Breast epithelium (tissue), 4 donors: ENCODE results near the gene CDH2. TPM values are rescaled to one million over a fixed set of nuclear protein-coding genes. Genes with fewer than 3 reads are reported as not detected.

ENCODE experiments used
- DNase-seq, 2 donors: peaks; one replicate each; pipeline ENCODE4 v3.0.0-alpha.2; 2019; ENCODE audit warnings: low spot score in 2 of 2
- H3K27ac ChIP-seq, 2 donors: fragments of 200-600 bp; sonication (generic) in 1 of 2; one replicate each; pipeline ENCODE4 v1.5.1; 2016 to 2019; ENCODE audit warnings: mild to moderate bottlenecking in 1 of 2
- H3K27me3 ChIP-seq, 2 donors: fragments of 200-600 bp; sonication (generic) in 1 of 2; one replicate each; pipeline versions ENCODE4 v1.5.1 to v1.6.0; 2017 to 2019; ENCODE audit warnings: control low read depth in 1 of 2, mild to moderate bottlenecking in 1 of 2
- H3K36me3 ChIP-seq: fragments of 200-600 bp; one replicate; pipeline ENCODE4 v1.5.1; 2019
- H3K4me1 ChIP-seq, 2 donors: fragments of 200-600 bp; sonication (generic); one replicate each; pipeline ENCODE4 v1.5.1; 2016 to 2019; ENCODE audit warnings: control low read depth in 1 of 2
- H3K4me3 ChIP-seq, 3 donors: fragments of 200-600 bp; sonication (generic); 1 replicate in 2 of 3; 2 replicates in 1 of 3; pipeline ENCODE4 v1.5.1; 2016 to 2019; ENCODE audit warnings: mild to moderate bottlenecking in 3 of 3, moderate library complexity in 2 of 3
- H3K9me3 ChIP-seq, 2 donors: fragments of 200-600 bp; sonication (generic) in 1 of 2; one replicate each; pipeline ENCODE4 v1.5.1; 2016 to 2019; ENCODE audit warnings: control low read depth in 1 of 2
- POLR2A ChIP-seq: fragments of 450-650 bp; IDR thresholded peaks from one replicate; pipeline ENCODE4 v1.6.1; 2016; ENCODE audit warnings: antibody characterized with exemption, mild to moderate bottlenecking, moderate library complexity
- POLR2AphosphoS5 ChIP-seq, 3 donors: sonication (generic); formaldehyde crosslinking; IDR thresholded peaks; one replicate each; pipeline ENCODE4 v1.6.1; 2017; ENCODE audit warnings: antibody characterized with exemption in 3 of 3
- intact Hi-C: fragments of 100-400 bp; cut with DNase I; formaldehyde crosslinking; loops from one replicate; pipeline ENCODE4 v1.15.1; 2023; ENCODE audit warnings: low total_unique reads
- total RNA-seq, 3 donors: library from RNA; depleted of rRNA; stranded (reverse); fragments of >200 nt; gene quantifications; one replicate each; pipeline ENCODE4 v1.1.0, GENCODE V29; 2016
- TF ChIP-seq, protein P1 (sequence below), 3 donors: fragments of 450-650 bp; IDR thresholded peaks; one replicate each; pipeline ENCODE4 v1.5.1; 2016 to 2017; ENCODE audit warnings: antibody characterized with exemption in 3 of 3, mild to moderate bottlenecking in 3 of 3, moderate library complexity in 3 of 3

The CDH2 gene
- total RNA-seq, 3 donors from 2014 or later: 0.16 to 1.8 (median 0.33) TPM

GRCh38 chr18:28080876-28081300, 96.0 kb downstream of the CDH2 start:
- no peaks in the 10 kb centered on the region for H3K27me3 ChIP-seq
- H3K27ac ChIP-seq: no peak overlapping the region
- H3K4me1 ChIP-seq: no peaks in the 10 kb centered on the region
- no peaks in the 10 kb centered on the region for H3K36me3 ChIP-seq
- H3K9me3 ChIP-seq: no peaks in the 10 kb centered on the region
- no peak for TF ChIP-seq POLR2AphosphoS5 (IDR thresholded peaks at IDR 0.05)
- TF ChIP-seq POLR2A: no peak
- TF ChIP-seq, protein P1, sequence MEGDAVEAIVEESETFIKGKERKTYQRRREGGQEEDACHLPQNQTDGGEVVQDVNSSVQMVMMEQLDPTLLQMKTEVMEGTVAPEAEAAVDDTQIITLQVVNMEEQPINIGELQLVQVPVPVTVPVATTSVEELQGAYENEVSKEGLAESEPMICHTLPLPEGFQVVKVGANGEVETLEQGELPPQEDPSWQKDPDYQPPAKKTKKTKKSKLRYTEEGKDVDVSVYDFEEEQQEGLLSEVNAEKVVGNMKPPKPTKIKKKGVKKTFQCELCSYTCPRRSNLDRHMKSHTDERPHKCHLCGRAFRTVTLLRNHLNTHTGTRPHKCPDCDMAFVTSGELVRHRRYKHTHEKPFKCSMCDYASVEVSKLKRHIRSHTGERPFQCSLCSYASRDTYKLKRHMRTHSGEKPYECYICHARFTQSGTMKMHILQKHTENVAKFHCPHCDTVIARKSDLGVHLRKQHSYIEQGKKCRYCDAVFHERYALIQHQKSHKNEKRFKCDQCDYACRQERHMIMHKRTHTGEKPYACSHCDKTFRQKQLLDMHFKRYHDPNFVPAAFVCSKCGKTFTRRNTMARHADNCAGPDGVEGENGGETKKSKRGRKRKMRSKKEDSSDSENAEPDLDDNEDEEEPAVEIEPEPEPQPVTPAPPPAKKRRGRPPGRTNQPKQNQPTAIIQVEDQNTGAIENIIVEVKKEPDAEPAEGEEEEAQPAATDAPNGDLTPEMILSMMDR (IDR thresholded peaks at IDR 0.05): no peak
- no peak overlapping the region for H3K4me3 ChIP-seq
- DNase-seq: no peak
- intact Hi-C loops: no loop called here

GRCh38 chr18:28079883-28080282, 97.0 kb downstream of the CDH2 start:
- H3K27ac ChIP-seq: no peak overlapping the region
- H3K9me3 ChIP-seq: no peaks in the 10 kb centered on the region
- no peak for DNase-seq
- H3K4me1 ChIP-seq: no peaks in the 10 kb centered on the region
- intact Hi-C loops: no loop called here
- no peak overlapping the region for H3K4me3 ChIP-seq
- TF ChIP-seq POLR2A: no peak
- TF ChIP-seq POLR2AphosphoS5 (IDR thresholded peaks at IDR 0.05): no peak
- TF ChIP-seq, protein P1 (IDR thresholded peaks at IDR 0.05): no peak
- H3K27me3 ChIP-seq: no peaks in the 10 kb centered on the region
- no peaks in the 10 kb centered on the region for H3K36me3 ChIP-seq

GRCh38 chr18:28078849-28079248, 98.1 kb downstream of the CDH2 start:
- no peak for DNase-seq
- no peaks in the 10 kb centered on the region for H3K27me3 ChIP-seq
- no peaks in the 10 kb centered on the region for H3K36me3 ChIP-seq
- H3K9me3 ChIP-seq: no peaks in the 10 kb centered on the region
- H3K4me1 ChIP-seq: no peaks in the 10 kb centered on the region
- TF ChIP-seq POLR2AphosphoS5 (IDR thresholded peaks at IDR 0.05) (no peak), POLR2A (no peak)
- TF ChIP-seq, protein P1 (IDR thresholded peaks at IDR 0.05): no peak
- no peak overlapping the region for H3K27ac ChIP-seq
- intact Hi-C loops: no loop called here
- no peak overlapping the region for H3K4me3 ChIP-seq

- H3K36me3 ChIP-seq: no peaks in the 10 kb centered on the region
- no peak overlapping the region for H3K4me3 ChIP-seq
- no peak overlapping the region for H3K27ac ChIP-seq
- intact Hi-C loops: no loop called here
- TF ChIP-seq POLR2AphosphoS5 (IDR thresholded peaks at IDR 0.05) (no peak), POLR2A (no peak)
- TF ChIP-seq, protein P1 (IDR thresholded peaks at IDR 0.05): no peak
- H3K4me1 ChIP-seq: no peaks in the 10 kb centered on the region
- DNase-seq: no peak
- no peaks in the 10 kb centered on the region for H3K27me3 ChIP-seq
- H3K9me3 ChIP-seq: no peaks in the 10 kb centered on the region
Observed at GRCh38 chr18:28078298-28078697, 98.6 kb downstream of the CDH2 start.

- Histone ChIP-seq H3K4me1 (no peaks in the 10 kb centered on the region), H3K4me3 (no peak overlapping the region), H3K36me3 (no peaks in the 10 kb centered on the region), H3K9me3 (no peaks in the 10 kb centered on the region), H3K27me3 (no peaks in the 10 kb centered on the region), H3K27ac (no peak overlapping the region)
- intact Hi-C loops: no loop called here
- no peak for DNase-seq
- TF ChIP-seq POLR2AphosphoS5 (IDR thresholded peaks at IDR 0.05) (no peak), POLR2A (no peak)
- TF ChIP-seq, protein P1 (IDR thresholded peaks at IDR 0.05): no peak
Observed at GRCh38 chr18:28075501-28075900, 101.4 kb downstream of the CDH2 start.
